ENCODE measurements around the gene NUP107. TPM values are rescaled to one million over a fixed set of nuclear protein-coding genes. Genes with fewer than 3 reads are reported as not detected.

Gene NUP107
- total RNA-seq, 1 experiment from 2014 or later = 130 TPM

GRCh38 chr12:68773582-68773981, 86.8 kb downstream of the NUP107 start:
- DNase-seq (ENCODE audit: low read depth) = no peak

DNA sequence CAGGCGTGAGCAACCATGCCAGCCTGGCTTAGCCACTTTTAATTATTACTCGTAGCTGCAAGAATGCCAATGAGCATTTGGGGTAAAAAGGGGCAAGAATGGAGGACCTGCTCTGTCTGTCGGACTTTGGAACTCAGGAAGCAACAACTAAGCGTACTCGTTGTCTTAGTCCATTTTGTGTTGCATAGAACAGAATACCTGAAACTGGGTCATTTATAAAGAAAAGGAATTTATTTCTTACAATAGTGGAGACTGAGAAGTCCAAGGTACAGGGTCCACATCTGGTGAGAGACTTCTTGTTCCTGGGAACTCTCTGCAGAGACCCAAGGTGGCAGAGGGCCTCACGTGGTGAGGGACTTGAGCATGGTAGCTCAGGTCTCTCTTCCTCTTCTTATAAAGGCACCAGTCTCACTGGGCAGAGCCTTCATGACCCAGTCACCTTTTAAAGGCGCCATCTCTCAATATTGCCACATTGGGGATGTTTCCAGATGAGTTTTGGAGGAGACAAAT, 88.4 kb downstream of the NUP107 start:
- DNase-seq (ENCODE audit: low read depth) = no peak

DNA sequence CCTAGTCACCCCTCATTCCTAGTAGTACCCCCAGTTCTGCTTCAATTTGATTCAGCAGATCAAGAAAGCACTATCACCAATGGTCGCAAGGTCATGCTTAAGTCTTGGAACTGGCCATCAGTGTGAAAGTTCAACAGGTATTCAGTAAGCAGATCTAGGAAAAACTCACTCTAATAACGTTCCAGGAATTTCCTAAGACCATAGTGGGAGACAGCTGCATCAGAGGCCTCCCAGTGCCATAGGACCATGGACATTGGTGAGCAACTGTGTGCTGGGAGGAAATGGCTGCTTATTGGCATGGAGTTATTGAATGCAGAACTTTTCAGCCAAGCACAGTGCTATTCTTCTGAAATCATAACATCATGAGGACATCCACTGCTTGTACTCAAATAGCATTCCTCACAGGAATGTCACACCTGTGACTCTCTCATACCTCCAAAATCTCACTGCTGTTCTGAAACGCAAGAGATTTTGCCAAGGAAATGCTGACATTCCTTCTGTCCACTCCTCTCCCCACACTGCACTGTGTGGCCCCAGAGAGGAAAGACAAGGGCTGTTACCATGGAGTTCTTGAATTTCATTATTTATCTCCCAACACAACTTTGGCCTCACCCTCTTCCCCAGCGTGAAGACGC, 90.3 kb downstream of the NUP107 start:
- no peak for DNase-seq (ENCODE audit: low read depth)

- DNase-seq (ENCODE audit: low read depth) = no peak
Observed at GRCh38 chr12:68779280-68779679, 92.5 kb downstream of the NUP107 start.

- no peak for DNase-seq (ENCODE audit: low read depth)
Observed at GRCh38 chr12:68780731-68781130, 94.0 kb downstream of the NUP107 start.

DNA sequence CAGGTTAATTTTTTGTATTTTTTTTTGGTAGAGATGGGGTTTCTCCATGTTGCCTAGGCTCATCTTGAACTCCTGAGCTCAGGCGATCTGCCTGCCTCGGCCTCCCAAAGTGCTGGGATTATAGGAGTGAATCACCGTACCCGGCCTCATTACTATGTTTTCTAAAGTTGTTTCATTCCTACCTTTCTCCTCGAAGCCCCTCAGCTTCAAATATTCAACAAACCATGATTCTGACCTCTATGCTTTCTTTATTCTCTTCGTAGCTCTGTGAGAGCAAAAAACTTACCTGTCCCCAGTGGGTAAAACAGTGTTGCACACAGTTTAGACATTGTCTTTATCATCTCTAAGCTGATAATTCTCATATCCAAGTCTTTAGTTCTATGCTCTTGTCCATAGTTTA, 95.0 kb downstream of the NUP107 start:
- no peak for DNase-seq (ENCODE audit: low read depth)

- DNase-seq (ENCODE audit: low read depth) = no peak
Observed at GRCh38 chr12:68784015-68784414, 97.2 kb downstream of the NUP107 start.

DNA sequence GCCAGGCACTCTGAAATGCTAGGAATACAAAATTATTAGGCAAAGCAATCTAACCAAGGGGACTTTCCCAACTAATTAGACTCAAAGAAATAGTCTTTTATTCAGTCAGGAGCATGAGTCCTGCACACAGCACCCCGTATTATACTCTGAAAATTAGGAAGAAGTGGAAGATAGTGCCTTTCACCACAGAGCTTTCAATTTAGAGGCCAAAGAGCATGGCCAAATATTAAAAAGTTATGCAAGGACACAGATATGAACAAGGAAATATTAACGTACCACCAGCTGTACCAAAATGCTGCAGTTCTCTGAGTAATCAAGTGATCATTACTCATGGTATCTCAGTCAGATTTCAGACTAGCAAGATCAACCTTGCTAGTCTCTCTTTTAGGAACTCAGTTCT, 98.6 kb downstream of the NUP107 start:
- no peak for DNase-seq (ENCODE audit: low read depth)

DNA sequence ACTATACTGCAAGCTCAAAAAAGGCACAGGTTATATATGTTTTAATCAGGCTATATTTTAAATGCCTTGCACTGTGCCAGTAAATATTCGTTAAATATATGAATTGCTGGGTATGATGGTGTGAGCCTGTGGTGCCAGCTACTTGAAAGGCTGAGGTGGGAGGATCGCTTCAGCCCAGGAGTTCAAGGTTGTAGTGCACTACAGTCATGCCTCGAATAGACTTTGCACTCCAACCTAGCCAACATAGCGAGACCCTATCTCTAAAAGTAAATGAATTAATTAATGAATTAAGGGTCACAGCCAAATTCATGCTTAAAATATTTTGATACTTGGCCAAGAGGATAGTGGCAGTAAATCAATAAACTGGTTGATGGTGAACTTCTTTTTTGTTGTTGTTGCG, 99.0 kb downstream of the NUP107 start:
- no peak for DNase-seq (ENCODE audit: low read depth)

DNA sequence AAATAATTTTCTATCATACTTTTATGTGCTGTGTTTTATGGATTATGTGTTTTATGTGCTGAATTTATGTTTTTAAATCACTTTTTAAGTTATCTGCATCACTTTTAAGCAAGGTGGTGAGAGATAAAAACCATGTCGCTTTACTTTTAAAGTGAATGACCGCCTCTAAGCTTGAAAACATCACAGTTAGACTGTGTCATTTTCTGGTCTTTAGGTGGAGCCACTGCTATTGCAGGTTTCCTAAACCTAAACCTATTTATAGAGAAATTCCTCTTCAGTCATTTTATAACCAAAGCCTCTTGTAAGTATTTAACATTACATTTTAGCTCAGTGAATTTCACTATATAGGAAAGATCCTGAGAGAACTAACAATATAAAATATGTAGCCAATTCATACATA, 100.2 kb downstream of the NUP107 start:
- no peak for DNase-seq (ENCODE audit: low read depth)

- no peak for DNase-seq (ENCODE audit: low read depth)
Observed at GRCh38 chr12:68788554-68789143, 101.9 kb downstream of the NUP107 start.

- no peak for DNase-seq (ENCODE audit: low read depth)
Observed at GRCh38 chr12:68789144-68789878, 102.5 kb downstream of the NUP107 start.

DNA sequence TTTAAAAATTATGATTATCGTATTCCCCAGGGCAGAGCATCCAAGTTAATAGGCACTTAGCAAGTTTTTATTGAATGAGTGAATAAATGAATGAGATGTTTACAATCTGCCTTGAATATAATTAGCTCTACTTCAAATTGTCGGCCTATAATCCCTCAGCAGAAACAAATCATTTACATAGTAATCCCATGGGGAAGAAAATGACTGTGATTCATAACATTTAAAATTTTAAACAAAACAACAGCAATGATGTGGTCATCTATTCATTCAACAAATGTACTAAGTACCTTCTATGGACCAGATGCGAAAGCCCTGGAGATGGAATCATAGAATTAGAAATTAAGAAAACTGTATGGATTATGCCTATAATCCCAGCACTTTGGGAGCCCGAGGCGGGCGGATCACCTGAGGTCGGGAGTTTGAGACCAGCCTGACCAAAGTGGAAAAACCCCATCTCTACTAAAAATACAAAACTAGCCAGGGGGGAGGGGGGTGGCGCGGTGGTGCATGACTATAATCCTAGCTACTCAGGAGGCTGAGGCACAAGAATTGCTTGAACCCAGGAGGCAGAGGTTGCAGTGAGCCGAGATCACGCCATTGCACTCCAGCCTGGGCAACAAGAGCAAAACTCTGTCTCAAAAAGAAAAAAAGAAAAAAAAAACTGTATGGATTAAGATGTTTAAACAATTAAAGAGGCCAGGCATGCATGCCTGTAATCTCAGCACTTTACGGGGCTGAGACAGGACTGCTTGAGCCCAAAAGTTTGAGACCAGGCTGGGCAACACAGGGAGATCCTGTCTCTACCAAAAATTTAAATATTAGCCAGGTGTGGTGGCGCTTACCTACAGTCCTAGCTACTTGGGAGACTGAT, 103.5 kb downstream of the NUP107 start:
- no peak for DNase-seq (ENCODE audit: low read depth)

GRCh38 chr12:68790952-68791234, 104.1 kb downstream of the NUP107 start:
- no peak for DNase-seq (ENCODE audit: low read depth)

GRCh38 chr12:68791897-68792481, 105.2 kb downstream of the NUP107 start:
- DNase-seq (ENCODE audit: low read depth) = no peak

- DNase-seq (ENCODE audit: low read depth) = peak; percentile 50
Observed at GRCh38 chr12:68792952-68793351, 106.2 kb downstream of the NUP107 start.

GRCh38 chr12:68793436-68793835, 106.7 kb downstream of the NUP107 start:
- DNase-seq (ENCODE audit: low read depth) = no peak

DNA sequence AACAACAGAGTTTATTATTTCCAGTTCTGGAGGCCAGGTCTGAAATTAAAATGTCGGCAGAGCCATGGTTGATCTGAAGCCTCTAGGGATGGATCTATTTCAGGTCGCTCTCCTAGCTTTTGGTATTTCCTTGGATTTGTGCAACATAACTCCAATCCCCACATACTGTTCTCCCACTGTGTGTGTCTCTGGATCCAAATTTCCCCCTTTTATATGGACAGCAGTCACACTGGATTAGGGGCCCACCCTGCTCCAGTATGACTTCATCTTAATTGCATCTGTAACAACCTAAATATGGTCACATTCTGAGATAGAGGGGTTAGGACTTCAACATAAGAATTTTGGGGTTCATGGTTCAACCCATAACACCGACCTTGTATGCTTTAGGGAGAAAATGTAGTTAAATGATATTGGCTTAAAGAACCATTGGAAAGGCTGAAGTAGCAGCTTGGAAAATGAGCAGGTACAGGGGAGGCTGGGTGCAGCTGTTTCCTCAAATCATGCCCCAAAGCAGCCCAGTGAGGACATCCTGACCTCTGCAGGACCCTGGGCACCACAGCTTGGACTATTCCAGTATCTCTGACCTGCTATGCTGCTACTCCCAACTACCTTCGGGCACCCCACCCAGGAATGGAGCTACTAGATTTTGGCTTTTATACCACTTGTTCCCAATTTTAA, 107.3 kb downstream of the NUP107 start:
- DNase-seq (ENCODE audit: low read depth) = no peak

- DNase-seq (ENCODE audit: low read depth) = peak; percentile 32
Observed at GRCh38 chr12:68794653-68795251, 108.0 kb downstream of the NUP107 start.

Data from RPMI7951 (cell line).